Neural cell (in vitro differentiated cells): ENCODE data around the gene NT5E. TPM values are rescaled to one million over a fixed set of nuclear protein-coding genes. Genes with fewer than 3 reads are reported as not detected.

Experiments
- H2AFZ ChIP-seq: fragments of 200-600, 300-800 bp; sonication (generic), shearing (Covaris generic); 2 replicates; pipeline ENCODE4 v1.6.0; 2014; ENCODE audit warnings: low read depth, mild to moderate bottlenecking, antibody characterized with exemption, low read length, moderate library complexity
- H3F3A ChIP-seq: fragments of 200-600 bp; shearing (Covaris generic); 2 replicates; pipeline ENCODE4 v1.6.1; 2016; ENCODE audit warnings: mild to moderate bottlenecking, moderate library complexity, mixed read lengths, antibody characterized with exemption, low read length; ENCODE audit not compliant: insufficient read depth, poor library complexity, severe bottlenecking
- H3K27ac ChIP-seq: fragments of 200-600, 300-800 bp; sonication (generic), shearing (Covaris generic); 2 replicates; pipeline ENCODE4 v1.5.1; 2014; ENCODE audit warnings: mild to moderate bottlenecking, low read length, moderate library complexity
- H3K27me3 ChIP-seq: fragments of 300-800, 200-600 bp; sonication (generic), shearing (Covaris generic); 2 replicates; pipeline ENCODE4 v1.6.0; 2014; ENCODE audit warnings: mild to moderate bottlenecking, low read depth, low read length, moderate library complexity; ENCODE audit not compliant: insufficient read depth
- H3K36me3 ChIP-seq: fragments of 300-800, 200-600 bp; sonication (generic), shearing (Covaris generic); 2 replicates; pipeline ENCODE4 v1.5.1; 2014; ENCODE audit warnings: mild to moderate bottlenecking, antibody characterized with exemption, low read length, moderate library complexity; ENCODE audit not compliant: insufficient read depth
- H3K4me2 ChIP-seq: fragments of 300-800, 200-600 bp; sonication (generic), shearing (Covaris generic); 2 replicates; pipeline ENCODE4 v1.6.0; 2014; ENCODE audit warnings: mild to moderate bottlenecking, low read length
- H3K4me3 ChIP-seq: fragments of 300-800, 200-600 bp; sonication (generic), shearing (Covaris generic); 2 replicates; pipeline ENCODE4 v1.5.1; 2014; ENCODE audit warnings: mild to moderate bottlenecking, low read length, moderate library complexity
- H3K79me2 ChIP-seq: fragments of 200-600 bp; shearing (Covaris generic); replicated peaks from 2 replicates; pipeline ENCODE4 v1.6.0; 2014; ENCODE audit warnings: mild to moderate bottlenecking, low read length, moderate library complexity; ENCODE audit not compliant: insufficient read depth
- H3K9ac ChIP-seq: fragments of 300-800, 200-600 bp; sonication (generic), shearing (Covaris generic); 2 replicates; pipeline ENCODE4 v1.6.1; 2016; ENCODE audit warnings: mild to moderate bottlenecking, low read length, mixed read lengths
- H3K9me2 ChIP-seq: fragments of 200-600 bp; shearing (Covaris generic); 2 replicates; pipeline ENCODE4 v1.6.1; 2016; ENCODE audit warnings: mild to moderate bottlenecking, low read length, mixed read lengths; ENCODE audit not compliant: insufficient read depth
- H3K9me3 ChIP-seq: fragments of 200-600, 300-800 bp; sonication (generic), shearing (Covaris generic); 2 replicates; pipeline ENCODE4 v1.6.1; 2016; ENCODE audit warnings: mild to moderate bottlenecking, mixed run types, low read length, moderate library complexity, mixed read lengths
- H4K20me1 ChIP-seq: fragments of 200-600 bp; shearing (Covaris generic); 2 replicates; pipeline ENCODE4 v1.6.1; 2016; ENCODE audit warnings: mild to moderate bottlenecking, mixed run types; ENCODE audit not compliant: insufficient read depth
- CTCF ChIP-seq: fragments of 450-650 bp; IDR thresholded peaks from 2 replicates; pipeline ENCODE4 v1.5.1; 2014; ENCODE audit warnings: antibody characterized with exemption, mild to moderate bottlenecking, moderate library complexity; ENCODE audit not compliant: poor library complexity, severe bottlenecking
- EP300 ChIP-seq: fragments of 450-650 bp; conservative IDR thresholded peaks from 2 replicates; pipeline ENCODE4 v1.6.1; 2014; ENCODE audit warnings: antibody characterized with exemption, mild to moderate bottlenecking, moderate library complexity; ENCODE audit not compliant: poor library complexity, severe bottlenecking
- EZH2 ChIP-seq: fragments of 200-600, 300-800 bp; shearing (Covaris generic), sonication (generic); IDR thresholded peaks from 2 replicates; pipeline ENCODE4 v1.6.1; 2014; ENCODE audit warnings: antibody characterized with exemption, low read length, borderline replicate concordance, mild to moderate bottlenecking; ENCODE audit not compliant: insufficient read depth, poor library complexity, severe bottlenecking
- MXI1 ChIP-seq: fragments of 450-650 bp; conservative IDR thresholded peaks from 2 replicates; pipeline ENCODE4 v1.6.1; 2014; ENCODE audit warnings: antibody characterized with exemption, mild to moderate bottlenecking; ENCODE audit not compliant: poor library complexity, severe bottlenecking
- POLR2AphosphoS5 ChIP-seq: IDR thresholded peaks from 2 replicates; pipeline ENCODE4 v1.6.1; 2012
- RAD21 ChIP-seq: fragments of 450-650 bp; conservative IDR thresholded peaks from 2 replicates; pipeline ENCODE4 v1.6.1; 2014; ENCODE audit warnings: antibody characterized with exemption, mild to moderate bottlenecking, moderate library complexity
- REST ChIP-seq: IDR thresholded peaks from 2 replicates; pipeline ENCODE4 v1.6.1; 2012; ENCODE audit warnings: borderline replicate concordance
- SMC3 ChIP-seq: fragments of 450-650 bp; conservative IDR thresholded peaks from 2 replicates; pipeline ENCODE4 v1.6.1; 2014; ENCODE audit warnings: antibody characterized with exemption, mild to moderate bottlenecking, moderate library complexity; ENCODE audit not compliant: poor library complexity
- TAF1 ChIP-seq: IDR thresholded peaks from 2 replicates; pipeline ENCODE4 v1.6.1; 2012; ENCODE audit warnings: low read depth
- polyA plus RNA-seq: library from polyadenylated mRNA; depleted of rRNA; stranded (reverse); fragments of >200 nt; gene quantifications from 2 replicates; pipeline ENCODE4 v1.2.3, GENCODE V29; 2014

Gene NT5E
- polyA plus RNA-seq, 1 donor from 2014 or later, result not detected

GRCh38 chr6:85469276-85470022 is 19.6 kb downstream of the NT5E start:
- Histone ChIP-seq H4K20me1 (no peaks in the 10 kb centered on the region), H3K4me2 (no peak overlapping the region), H3K36me3 (no peaks in the 10 kb centered on the region), H2AFZ (no peak overlapping the region), H3K9me3 (no peaks in the 10 kb centered on the region), H3K4me3 (no peak overlapping the region), H3K27ac (no peak overlapping the region), H3K9me2 (no peaks in the 10 kb centered on the region), H3K9ac (no peak overlapping the region), H3K79me2 (no peaks in the 10 kb centered on the region), H3K27me3 (no peaks in the 10 kb centered on the region), H3F3A (no peaks in the 10 kb centered on the region)
- TF ChIP-seq TAF1 (no peak), EP300 (no peak), SMC3 (no peak), REST (no peak), EZH2 (no peak), CTCF (no peak), RAD21 (no peak), POLR2AphosphoS5 (no peak), MXI1 (no peak)

- no peaks in the 10 kb centered on the region for H3F3A ChIP-seq
- H3K27ac ChIP-seq, result no peak overlapping the region
- H3K27me3 ChIP-seq, result no peaks in the 10 kb centered on the region
- H3K79me2 ChIP-seq, result no peaks in the 10 kb centered on the region
- H4K20me1 ChIP-seq, result no peaks in the 10 kb centered on the region
- no peaks in the 10 kb centered on the region for H3K9me3 ChIP-seq
- H3K4me3 ChIP-seq, result no peak overlapping the region
- H2AFZ ChIP-seq, result no peak overlapping the region
- no peak overlapping the region for H3K9ac ChIP-seq
- TF ChIP-seq EZH2 (no peak), REST (no peak), CTCF (no peak), EP300 (no peak), SMC3 (no peak), RAD21 (no peak), POLR2AphosphoS5 (no peak), TAF1 (no peak), MXI1 (no peak)
- H3K4me2 ChIP-seq, result no peak overlapping the region
- H3K9me2 ChIP-seq, result no peaks in the 10 kb centered on the region
- no peaks in the 10 kb centered on the region for H3K36me3 ChIP-seq
These were observed 20.1 kb downstream of the NT5E start for GRCh38 chr6:85470023-85470410.
